ENCODE results near the gene STAMBPL1.

Gene STAMBPL1

DNA sequence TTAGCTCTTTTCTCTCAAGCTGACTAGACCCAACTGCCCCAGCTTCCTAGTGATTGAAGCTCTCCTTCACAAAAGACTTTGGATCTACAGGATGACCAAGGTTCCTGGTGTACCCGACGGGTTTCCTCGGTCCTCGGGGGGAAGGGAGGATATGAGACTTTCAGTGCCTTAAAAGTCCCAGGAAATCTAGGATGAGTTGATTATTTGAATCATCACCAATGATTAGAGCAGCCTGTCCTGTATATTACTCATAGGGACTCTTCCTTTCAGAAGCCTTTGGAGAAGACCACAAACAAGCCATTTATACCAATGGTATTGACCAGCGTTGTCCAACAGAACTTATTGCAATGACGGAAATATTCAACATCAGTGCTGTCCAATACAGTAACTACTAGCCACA, 78.7 kb downstream of the STAMBPL1 start:
- Histone ChIP-seq H3K9me3 (ENCODE audit: control insufficient read depth, insufficient read depth, low read length) (no peaks in the 10 kb centered on the region), H3K79me2 (ENCODE audit: control insufficient read depth, low read length) (no peaks in the 10 kb centered on the region), H4K20me1 (ENCODE audit: control insufficient read depth, insufficient read depth, low read depth, low read length) (no peaks in the 10 kb centered on the region), H3K36me3 (ENCODE audit: control insufficient read depth, low read length) (no peaks in the 10 kb centered on the region), H3K4me3 (ENCODE audit: low read length) (no peak overlapping the region), H3K4me1 (ENCODE audit: control insufficient read depth, low read length) (no peaks in the 10 kb centered on the region), H3F3A (ENCODE audit: control insufficient read depth, insufficient read depth) (no peaks in the 10 kb centered on the region), H3K27ac (ENCODE audit: low read depth, low read length) (no peak overlapping the region), H3K4me2 (ENCODE audit: low read length) (no peak overlapping the region), H3K9me2 (replicated peaks; ENCODE audit: control insufficient read depth, low read length) (no peaks in the 10 kb centered on the region), H3K27me3 (ENCODE audit: control insufficient read depth, low read length) (peaks cover 3% of the 10 kb centered on the region; the same call in 1 of the 2 replicates)
- TF ChIP-seq EZH2phosphoT487 (IDR thresholded peaks at IDR 0.05; ENCODE audit: borderline replicate concordance, low read length): no peak

DNA sequence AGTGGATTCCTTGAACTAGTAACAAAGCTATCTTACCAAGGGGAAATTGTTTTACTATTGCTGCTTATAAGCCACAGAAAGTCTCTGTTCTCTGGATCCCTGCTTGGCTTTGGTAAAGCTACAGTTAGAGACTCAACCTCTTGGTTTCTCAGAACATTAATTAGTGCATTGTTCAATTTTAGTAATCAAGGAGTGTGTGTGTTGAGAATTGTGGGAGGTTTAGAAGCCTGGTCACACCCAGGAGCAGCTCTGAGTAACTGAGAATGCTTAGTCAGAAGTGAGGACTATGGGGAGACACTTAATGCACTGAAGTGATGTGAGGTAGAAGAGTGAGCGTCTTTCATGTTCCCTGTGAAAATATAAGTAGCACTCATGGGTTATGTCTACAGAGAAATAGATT, 80.8 kb downstream of the STAMBPL1 start:
- Histone ChIP-seq H3K27me3 (ENCODE audit: control insufficient read depth, low read length) (peaks cover 3% of the 10 kb centered on the region; the same call in 1 of the 2 replicates), H3K79me2 (ENCODE audit: control insufficient read depth, low read length) (no peaks in the 10 kb centered on the region), H3K4me2 (ENCODE audit: low read length) (no peak overlapping the region), H3K27ac (ENCODE audit: low read depth, low read length) (no peak overlapping the region), H3K9me3 (ENCODE audit: control insufficient read depth, insufficient read depth, low read length) (no peaks in the 10 kb centered on the region), H3F3A (ENCODE audit: control insufficient read depth, insufficient read depth) (no peaks in the 10 kb centered on the region), H3K9me2 (replicated peaks; ENCODE audit: control insufficient read depth, low read length) (no peaks in the 10 kb centered on the region), H3K36me3 (ENCODE audit: control insufficient read depth, low read length) (no peaks in the 10 kb centered on the region), H3K4me3 (ENCODE audit: low read length) (no peak overlapping the region), H4K20me1 (ENCODE audit: control insufficient read depth, insufficient read depth, low read depth, low read length) (no peaks in the 10 kb centered on the region), H3K4me1 (ENCODE audit: control insufficient read depth, low read length) (no peaks in the 10 kb centered on the region)
- TF ChIP-seq EZH2phosphoT487 (IDR thresholded peaks at IDR 0.05; ENCODE audit: borderline replicate concordance, low read length): no peak
- TF ChIP-seq, protein P1, sequence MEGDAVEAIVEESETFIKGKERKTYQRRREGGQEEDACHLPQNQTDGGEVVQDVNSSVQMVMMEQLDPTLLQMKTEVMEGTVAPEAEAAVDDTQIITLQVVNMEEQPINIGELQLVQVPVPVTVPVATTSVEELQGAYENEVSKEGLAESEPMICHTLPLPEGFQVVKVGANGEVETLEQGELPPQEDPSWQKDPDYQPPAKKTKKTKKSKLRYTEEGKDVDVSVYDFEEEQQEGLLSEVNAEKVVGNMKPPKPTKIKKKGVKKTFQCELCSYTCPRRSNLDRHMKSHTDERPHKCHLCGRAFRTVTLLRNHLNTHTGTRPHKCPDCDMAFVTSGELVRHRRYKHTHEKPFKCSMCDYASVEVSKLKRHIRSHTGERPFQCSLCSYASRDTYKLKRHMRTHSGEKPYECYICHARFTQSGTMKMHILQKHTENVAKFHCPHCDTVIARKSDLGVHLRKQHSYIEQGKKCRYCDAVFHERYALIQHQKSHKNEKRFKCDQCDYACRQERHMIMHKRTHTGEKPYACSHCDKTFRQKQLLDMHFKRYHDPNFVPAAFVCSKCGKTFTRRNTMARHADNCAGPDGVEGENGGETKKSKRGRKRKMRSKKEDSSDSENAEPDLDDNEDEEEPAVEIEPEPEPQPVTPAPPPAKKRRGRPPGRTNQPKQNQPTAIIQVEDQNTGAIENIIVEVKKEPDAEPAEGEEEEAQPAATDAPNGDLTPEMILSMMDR (IDR thresholded peaks at IDR 0.05; ENCODE audit: low read depth, low read length, poor library complexity, severe bottlenecking): no peak

DNA sequence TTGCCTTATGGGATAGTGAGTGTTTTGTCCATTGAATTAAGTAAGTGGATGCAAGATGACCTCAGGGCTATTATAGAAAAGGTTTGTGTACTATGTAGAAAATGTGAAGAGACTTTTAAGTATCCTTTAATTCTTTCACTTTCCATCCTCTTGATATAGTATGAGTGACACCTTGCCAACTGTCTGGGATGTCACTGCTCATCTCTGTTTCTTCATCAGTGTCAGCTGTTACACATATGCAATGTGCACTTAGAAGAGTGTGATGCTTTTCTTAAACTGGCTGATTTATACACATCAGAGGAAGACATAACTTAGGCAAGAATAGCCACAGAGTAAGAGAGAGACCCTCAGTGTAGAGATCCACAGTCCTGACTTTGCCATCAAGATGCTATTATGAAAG, 81.2 kb downstream of the STAMBPL1 start:
- H3K9me2 ChIP-seq (replicated peaks; ENCODE audit: control insufficient read depth, low read length): no peaks in the 10 kb centered on the region
- H3F3A ChIP-seq (ENCODE audit: control insufficient read depth, insufficient read depth): no peaks in the 10 kb centered on the region
- no peak overlapping the region for H3K4me3 ChIP-seq (ENCODE audit: low read length)
- no peaks in the 10 kb centered on the region for H4K20me1 ChIP-seq (ENCODE audit: control insufficient read depth, insufficient read depth, low read depth, low read length)
- H3K27me3 ChIP-seq (ENCODE audit: control insufficient read depth, low read length): peaks cover 3% of the 10 kb centered on the region; the same call in 1 of the 2 replicates
- no peak for TF ChIP-seq EZH2phosphoT487 (IDR thresholded peaks at IDR 0.05; ENCODE audit: borderline replicate concordance, low read length)
- TF ChIP-seq, protein P1 (IDR thresholded peaks at IDR 0.05; ENCODE audit: low read depth, low read length, poor library complexity, severe bottlenecking): no peak
- H3K27ac ChIP-seq (ENCODE audit: low read depth, low read length): no peak overlapping the region
- no peaks in the 10 kb centered on the region for H3K9me3 ChIP-seq (ENCODE audit: control insufficient read depth, insufficient read depth, low read length)
- no peaks in the 10 kb centered on the region for H3K36me3 ChIP-seq (ENCODE audit: control insufficient read depth, low read length)
- no peaks in the 10 kb centered on the region for H3K79me2 ChIP-seq (ENCODE audit: control insufficient read depth, low read length)
- no peak overlapping the region for H3K4me2 ChIP-seq (ENCODE audit: low read length)
- H3K4me1 ChIP-seq (ENCODE audit: control insufficient read depth, low read length): no peaks in the 10 kb centered on the region

DNA sequence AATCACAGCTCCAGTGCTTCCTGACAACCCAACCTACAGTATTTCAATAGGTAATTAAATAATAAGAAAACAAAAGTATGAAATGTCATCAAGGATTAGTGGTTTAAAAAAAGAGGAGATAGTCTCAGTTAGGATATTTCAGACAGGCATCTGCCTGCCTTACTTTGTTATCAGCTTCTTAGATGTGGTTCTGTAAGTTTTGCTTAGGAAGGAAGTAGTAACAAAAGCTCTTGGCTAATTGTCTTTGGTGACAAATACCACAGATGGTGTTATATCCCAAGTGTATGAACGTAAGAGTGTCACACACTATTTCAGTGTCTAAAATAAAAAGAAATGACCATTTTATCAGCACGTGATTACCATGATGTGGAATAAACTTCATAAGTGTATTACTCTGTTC, 82.3 kb downstream of the STAMBPL1 start:
- no peaks in the 10 kb centered on the region for H4K20me1 ChIP-seq (ENCODE audit: control insufficient read depth, insufficient read depth, low read depth, low read length)
- TF ChIP-seq, protein P1 (IDR thresholded peaks at IDR 0.05; ENCODE audit: low read depth, low read length, poor library complexity, severe bottlenecking): no peak
- no peak for TF ChIP-seq EZH2phosphoT487 (IDR thresholded peaks at IDR 0.05; ENCODE audit: borderline replicate concordance, low read length)
- H3K4me1 ChIP-seq (ENCODE audit: control insufficient read depth, low read length): no peaks in the 10 kb centered on the region
- H3K4me2 ChIP-seq (ENCODE audit: low read length): no peak overlapping the region
- no peaks in the 10 kb centered on the region for H3K79me2 ChIP-seq (ENCODE audit: control insufficient read depth, low read length)
- peaks cover 3% of the 10 kb centered on the region; the same call in 1 of the 2 replicates for H3K27me3 ChIP-seq (ENCODE audit: control insufficient read depth, low read length)
- H3K9me2 ChIP-seq (replicated peaks; ENCODE audit: control insufficient read depth, low read length): no peaks in the 10 kb centered on the region
- H3K9me3 ChIP-seq (ENCODE audit: control insufficient read depth, insufficient read depth, low read length): no peaks in the 10 kb centered on the region
- no peak overlapping the region for H3K27ac ChIP-seq (ENCODE audit: low read depth, low read length)
- no peaks in the 10 kb centered on the region for H3F3A ChIP-seq (ENCODE audit: control insufficient read depth, insufficient read depth)
- no peak overlapping the region for H3K4me3 ChIP-seq (ENCODE audit: low read length)
- no peaks in the 10 kb centered on the region for H3K36me3 ChIP-seq (ENCODE audit: control insufficient read depth, low read length)
